Neural cell (in vitro differentiated cells): ENCODE results near the gene RELT. TPM values are rescaled to one million over a fixed set of nuclear protein-coding genes. Genes with fewer than 3 reads are reported as not detected.

Experiments
- H2AFZ ChIP-seq: fragments of 200-600, 300-800 bp; sonication (generic), shearing (Covaris generic); 2 replicates; pipeline ENCODE4 v1.6.0; 2014; ENCODE audit warnings: low read depth, mild to moderate bottlenecking, antibody characterized with exemption, low read length, moderate library complexity
- H3F3A ChIP-seq: fragments of 200-600 bp; shearing (Covaris generic); 2 replicates; pipeline ENCODE4 v1.6.1; 2016; ENCODE audit warnings: mild to moderate bottlenecking, moderate library complexity, mixed read lengths, antibody characterized with exemption, low read length; ENCODE audit not compliant: insufficient read depth, poor library complexity, severe bottlenecking
- H3K27ac ChIP-seq: fragments of 200-600, 300-800 bp; sonication (generic), shearing (Covaris generic); 2 replicates; pipeline ENCODE4 v1.5.1; 2014; ENCODE audit warnings: mild to moderate bottlenecking, low read length, moderate library complexity
- H3K27me3 ChIP-seq: fragments of 300-800, 200-600 bp; sonication (generic), shearing (Covaris generic); 2 replicates; pipeline ENCODE4 v1.6.0; 2014; ENCODE audit warnings: mild to moderate bottlenecking, low read depth, low read length, moderate library complexity; ENCODE audit not compliant: insufficient read depth
- H3K36me3 ChIP-seq: fragments of 300-800, 200-600 bp; sonication (generic), shearing (Covaris generic); 2 replicates; pipeline ENCODE4 v1.5.1; 2014; ENCODE audit warnings: mild to moderate bottlenecking, antibody characterized with exemption, low read length, moderate library complexity; ENCODE audit not compliant: insufficient read depth
- H3K4me2 ChIP-seq: fragments of 300-800, 200-600 bp; sonication (generic), shearing (Covaris generic); 2 replicates; pipeline ENCODE4 v1.6.0; 2014; ENCODE audit warnings: mild to moderate bottlenecking, low read length
- H3K4me3 ChIP-seq: fragments of 300-800, 200-600 bp; sonication (generic), shearing (Covaris generic); 2 replicates; pipeline ENCODE4 v1.5.1; 2014; ENCODE audit warnings: mild to moderate bottlenecking, low read length, moderate library complexity
- H3K79me2 ChIP-seq: fragments of 200-600 bp; shearing (Covaris generic); replicated peaks from 2 replicates; pipeline ENCODE4 v1.6.0; 2014; ENCODE audit warnings: mild to moderate bottlenecking, low read length, moderate library complexity; ENCODE audit not compliant: insufficient read depth
- H3K9ac ChIP-seq: fragments of 300-800, 200-600 bp; sonication (generic), shearing (Covaris generic); 2 replicates; pipeline ENCODE4 v1.6.1; 2016; ENCODE audit warnings: mild to moderate bottlenecking, low read length, mixed read lengths
- H3K9me2 ChIP-seq: fragments of 200-600 bp; shearing (Covaris generic); 2 replicates; pipeline ENCODE4 v1.6.1; 2016; ENCODE audit warnings: mild to moderate bottlenecking, low read length, mixed read lengths; ENCODE audit not compliant: insufficient read depth
- H3K9me3 ChIP-seq: fragments of 200-600, 300-800 bp; sonication (generic), shearing (Covaris generic); 2 replicates; pipeline ENCODE4 v1.6.1; 2016; ENCODE audit warnings: mild to moderate bottlenecking, mixed run types, low read length, moderate library complexity, mixed read lengths
- H4K20me1 ChIP-seq: fragments of 200-600 bp; shearing (Covaris generic); 2 replicates; pipeline ENCODE4 v1.6.1; 2016; ENCODE audit warnings: mild to moderate bottlenecking, mixed run types; ENCODE audit not compliant: insufficient read depth
- CTCF ChIP-seq: fragments of 450-650 bp; IDR thresholded peaks from 2 replicates; pipeline ENCODE4 v1.5.1; 2014; ENCODE audit warnings: antibody characterized with exemption, mild to moderate bottlenecking, moderate library complexity; ENCODE audit not compliant: poor library complexity, severe bottlenecking
- EP300 ChIP-seq: fragments of 450-650 bp; conservative IDR thresholded peaks from 2 replicates; pipeline ENCODE4 v1.6.1; 2014; ENCODE audit warnings: antibody characterized with exemption, mild to moderate bottlenecking, moderate library complexity; ENCODE audit not compliant: poor library complexity, severe bottlenecking
- EZH2 ChIP-seq: fragments of 200-600, 300-800 bp; shearing (Covaris generic), sonication (generic); IDR thresholded peaks from 2 replicates; pipeline ENCODE4 v1.6.1; 2014; ENCODE audit warnings: antibody characterized with exemption, low read length, borderline replicate concordance, mild to moderate bottlenecking; ENCODE audit not compliant: insufficient read depth, poor library complexity, severe bottlenecking
- MXI1 ChIP-seq: fragments of 450-650 bp; conservative IDR thresholded peaks from 2 replicates; pipeline ENCODE4 v1.6.1; 2014; ENCODE audit warnings: antibody characterized with exemption, mild to moderate bottlenecking; ENCODE audit not compliant: poor library complexity, severe bottlenecking
- POLR2AphosphoS5 ChIP-seq: IDR thresholded peaks from 2 replicates; pipeline ENCODE4 v1.6.1; 2012
- RAD21 ChIP-seq: fragments of 450-650 bp; conservative IDR thresholded peaks from 2 replicates; pipeline ENCODE4 v1.6.1; 2014; ENCODE audit warnings: antibody characterized with exemption, mild to moderate bottlenecking, moderate library complexity
- REST ChIP-seq: IDR thresholded peaks from 2 replicates; pipeline ENCODE4 v1.6.1; 2012; ENCODE audit warnings: borderline replicate concordance
- SMC3 ChIP-seq: fragments of 450-650 bp; conservative IDR thresholded peaks from 2 replicates; pipeline ENCODE4 v1.6.1; 2014; ENCODE audit warnings: antibody characterized with exemption, mild to moderate bottlenecking, moderate library complexity; ENCODE audit not compliant: poor library complexity
- TAF1 ChIP-seq: IDR thresholded peaks from 2 replicates; pipeline ENCODE4 v1.6.1; 2012; ENCODE audit warnings: low read depth
- polyA plus RNA-seq: library from polyadenylated mRNA; depleted of rRNA; stranded (reverse); fragments of >200 nt; gene quantifications from 2 replicates; pipeline ENCODE4 v1.2.3, GENCODE V29; 2014

The RELT gene
- polyA plus RNA-seq, 1 donor from 2014 or later: 12.4 TPM

GRCh38 chr11:73331138-73331916 lies 44.9 kb upstream of the RELT start:
- Histone ChIP-seq H3F3A (no peaks in the 10 kb centered on the region), H3K79me2 (peaks cover 9% of the 10 kb centered on the region), H2AFZ (no peak overlapping the region), H3K36me3 (no peaks in the 10 kb centered on the region), H4K20me1 (no peaks in the 10 kb centered on the region), H3K4me2 (no peak overlapping the region), H3K9ac (no peak overlapping the region), H3K27ac (no peak overlapping the region), H3K27me3 (no peaks in the 10 kb centered on the region), H3K9me2 (no peaks in the 10 kb centered on the region), H3K9me3 (no peaks in the 10 kb centered on the region), H3K4me3 (no peak overlapping the region)
- TF ChIP-seq SMC3: no peak
- no peak for TF ChIP-seq CTCF
- TF ChIP-seq EP300: no peak
- TF ChIP-seq REST: no peak
- no peak for TF ChIP-seq TAF1
- TF ChIP-seq EZH2: no peak
- TF ChIP-seq MXI1: no peak
- no peak for TF ChIP-seq POLR2AphosphoS5
- no peak for TF ChIP-seq RAD21

GRCh38 chr11:73333173-73333572 lies 43.0 kb upstream of the RELT start:
- no peaks in the 10 kb centered on the region for H3K27me3 ChIP-seq
- no peaks in the 10 kb centered on the region for H4K20me1 ChIP-seq
- TF ChIP-seq RAD21: no peak
- no peak overlapping the region for H3K4me2 ChIP-seq
- H3K9me2 ChIP-seq: no peaks in the 10 kb centered on the region
- H3K36me3 ChIP-seq: no peaks in the 10 kb centered on the region
- peaks cover 9% of the 10 kb centered on the region for H3K79me2 ChIP-seq
- H3F3A ChIP-seq: no peaks in the 10 kb centered on the region
- no peak overlapping the region for H3K27ac ChIP-seq
- no peaks in the 10 kb centered on the region for H3K9me3 ChIP-seq
- no peak overlapping the region for H3K4me3 ChIP-seq
- no peak overlapping the region for H3K9ac ChIP-seq
- H2AFZ ChIP-seq: no peak overlapping the region
